H54 (cell line): ENCODE results near the gene SLC35F3.
A peak's percentile ranks its signal among the peaks of the same experiment; 100 is the strongest.
"Not testable (repeated sequence)": the region's sequence is repeated elsewhere in the genome, so short reads cannot be mapped to it uniquely, and the experiment has no call there.

Source experiments
- DNase-seq: peaks from one replicate; pipeline ENCODE4 v3.0.0; 2011; ENCODE audit warnings: low spot score, mixed read lengths; ENCODE audit not compliant: insufficient read length
- FAIRE-seq: peaks from 3 replicates; lab custom pipeline; 2011; peaks lifted over from hg19 to GRCh38; lab: Jason Lieb, UNC
- POLR2A ChIP-seq: IDR thresholded peaks from 2 replicates; pipeline ENCODE4 v1.6.1; 2011; ENCODE audit warnings: low read depth, mild to moderate bottlenecking, low read length

The SLC35F3 gene

GRCh38 chr1:234197839-234198238 lies 293.4 kb downstream of the SLC35F3 start:
- TF ChIP-seq POLR2A = no peak
- no peak for DNase-seq
- no peak for FAIRE-seq

DNA sequence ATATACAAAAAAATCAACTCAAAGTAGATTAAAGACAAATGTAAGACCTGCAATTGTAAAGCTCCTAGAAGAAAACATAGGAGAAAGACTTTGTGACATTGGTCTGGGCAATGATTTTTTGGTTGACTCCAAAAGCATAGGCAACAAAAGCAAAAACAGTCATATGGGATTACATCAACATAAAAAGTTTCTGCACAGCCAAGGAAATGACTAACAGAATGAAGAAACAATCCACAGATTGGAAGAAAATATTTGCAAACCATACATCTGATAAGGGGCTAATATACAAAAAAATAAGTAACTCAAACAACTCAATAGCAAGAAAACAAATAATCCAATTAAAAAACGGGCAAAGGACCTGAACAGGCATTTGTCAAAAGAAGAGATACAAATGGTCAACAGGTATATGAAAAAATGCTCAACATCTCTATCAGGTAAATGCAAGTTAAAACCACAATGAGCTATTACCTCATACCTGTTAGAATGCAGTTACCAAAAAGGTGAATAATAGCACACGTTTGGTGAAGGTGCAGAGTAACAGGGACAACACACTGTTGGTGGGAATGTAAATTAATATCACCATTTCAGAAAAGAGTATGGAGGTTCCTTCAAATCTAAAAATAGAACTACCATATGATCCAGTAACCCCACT lies 295.1 kb downstream of the SLC35F3 start:
- no peak for DNase-seq
- TF ChIP-seq POLR2A = no peak
- FAIRE-seq = no peak

DNA sequence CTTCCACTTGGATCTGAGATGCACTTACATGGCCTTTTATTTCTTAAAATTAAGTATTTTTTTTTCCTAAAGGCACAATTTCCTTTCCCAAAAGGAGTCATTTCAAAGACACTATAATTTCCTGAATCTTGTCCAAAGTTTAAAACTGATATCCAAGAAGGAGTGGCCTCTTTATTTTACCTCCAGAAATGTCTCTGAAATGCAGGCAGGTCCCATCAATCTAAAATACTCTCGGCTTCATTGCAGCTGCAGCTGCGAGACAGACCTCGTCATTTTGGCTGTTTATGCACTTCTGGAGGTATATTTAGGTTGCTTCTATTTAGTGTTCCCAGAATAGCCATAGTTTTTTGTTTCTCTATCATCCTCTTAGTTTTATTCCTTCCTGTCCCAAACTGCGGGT lies 296.1 kb downstream of the SLC35F3 start:
- DNase-seq (no peak), FAIRE-seq (no peak)
- no peak for TF ChIP-seq POLR2A

DNA sequence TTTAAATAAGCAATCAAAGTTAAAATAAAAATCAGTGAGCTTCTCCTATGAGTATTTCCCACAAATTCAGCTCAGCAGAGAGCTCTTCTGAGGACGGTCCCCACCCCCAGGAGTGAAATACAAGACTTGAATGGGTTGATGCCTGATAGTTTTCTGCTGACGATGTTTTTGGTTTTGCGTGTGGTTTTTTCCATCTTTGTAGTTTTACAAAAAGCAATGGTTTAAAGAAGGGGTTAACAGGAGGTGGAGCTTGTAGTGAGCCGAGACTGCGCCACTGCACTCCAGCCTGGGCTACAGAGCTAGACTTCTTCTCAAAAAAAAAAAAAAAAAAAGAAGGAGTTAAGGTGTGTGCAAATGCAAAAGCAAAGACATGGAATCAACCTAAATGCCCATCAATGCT lies 297.1 kb downstream of the SLC35F3 start:
- DNase-seq (no peak), FAIRE-seq (no peak)
- no peak for TF ChIP-seq POLR2A

- TF ChIP-seq POLR2A = no peak
- FAIRE-seq = no peak
- DNase-seq = no peak
These were observed 301.5 kb downstream of the SLC35F3 start for GRCh38 chr1:234205966-234206365.

DNA sequence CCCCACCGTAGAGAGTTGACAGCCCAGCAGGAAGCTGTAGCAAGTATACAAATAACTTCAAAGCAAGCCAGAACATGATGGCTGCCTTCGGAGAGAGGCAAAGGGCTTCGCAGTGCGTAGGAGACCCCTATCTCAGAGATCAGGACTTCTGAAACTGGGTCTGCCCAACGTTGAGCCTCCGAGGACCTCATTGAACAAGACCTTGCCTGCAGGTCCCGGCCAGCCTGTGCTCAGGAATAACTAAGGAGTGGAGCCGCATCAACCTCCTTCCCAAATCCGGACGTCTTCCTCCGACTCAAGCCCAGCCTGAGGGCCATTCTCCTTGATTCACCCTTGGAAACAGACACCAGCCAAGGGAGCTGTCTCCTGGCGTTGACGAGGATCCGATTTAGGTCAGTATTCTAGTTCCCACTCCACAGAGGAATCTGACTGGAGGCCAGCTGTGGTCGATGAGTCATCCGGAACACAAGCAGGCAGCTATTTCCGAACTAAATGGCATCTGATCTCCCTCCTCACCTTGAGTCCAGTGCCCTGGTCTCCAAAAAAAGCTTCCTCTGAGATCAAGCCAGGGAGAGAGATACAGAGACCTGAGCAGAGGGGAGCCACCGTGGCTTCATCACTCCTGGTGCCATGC lies 302.3 kb downstream of the SLC35F3 start:
- DNase-seq = peak; percentile 83
- peak; percentile 84 for FAIRE-seq
- TF ChIP-seq POLR2A = no peak

GRCh38 chr1:234208351-234208750 lies 303.9 kb downstream of the SLC35F3 start:
- FAIRE-seq = no peak
- no peak for DNase-seq
- no peak for TF ChIP-seq POLR2A

DNA sequence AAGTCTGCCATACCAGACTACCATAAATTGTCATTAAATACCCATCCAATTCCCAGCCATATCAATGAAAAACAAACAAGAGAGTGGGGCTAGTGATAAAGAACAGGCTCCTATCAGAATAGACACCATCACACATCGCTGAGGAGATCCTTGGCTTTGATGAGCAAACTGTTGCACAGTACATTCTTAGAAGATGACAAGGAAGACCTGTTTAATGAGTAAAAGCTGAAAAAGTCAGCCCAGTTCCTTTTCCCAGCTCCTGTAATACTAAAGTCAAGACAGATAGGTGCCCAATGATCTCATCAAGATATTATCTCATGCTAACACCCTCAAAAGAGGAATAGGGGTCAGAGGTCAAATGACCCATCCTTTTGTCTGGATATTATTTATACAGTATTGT lies 304.3 kb downstream of the SLC35F3 start:
- no peak for TF ChIP-seq POLR2A
- no peak for DNase-seq
- no peak for FAIRE-seq

GRCh38 chr1:234210429-234210828 lies 306.0 kb downstream of the SLC35F3 start:
- FAIRE-seq, DNase-seq: not testable (repeated sequence)

- not testable (repeated sequence) for DNase-seq, FAIRE-seq
These were observed 307.4 kb downstream of the SLC35F3 start for GRCh38 chr1:234211855-234212254.

DNA sequence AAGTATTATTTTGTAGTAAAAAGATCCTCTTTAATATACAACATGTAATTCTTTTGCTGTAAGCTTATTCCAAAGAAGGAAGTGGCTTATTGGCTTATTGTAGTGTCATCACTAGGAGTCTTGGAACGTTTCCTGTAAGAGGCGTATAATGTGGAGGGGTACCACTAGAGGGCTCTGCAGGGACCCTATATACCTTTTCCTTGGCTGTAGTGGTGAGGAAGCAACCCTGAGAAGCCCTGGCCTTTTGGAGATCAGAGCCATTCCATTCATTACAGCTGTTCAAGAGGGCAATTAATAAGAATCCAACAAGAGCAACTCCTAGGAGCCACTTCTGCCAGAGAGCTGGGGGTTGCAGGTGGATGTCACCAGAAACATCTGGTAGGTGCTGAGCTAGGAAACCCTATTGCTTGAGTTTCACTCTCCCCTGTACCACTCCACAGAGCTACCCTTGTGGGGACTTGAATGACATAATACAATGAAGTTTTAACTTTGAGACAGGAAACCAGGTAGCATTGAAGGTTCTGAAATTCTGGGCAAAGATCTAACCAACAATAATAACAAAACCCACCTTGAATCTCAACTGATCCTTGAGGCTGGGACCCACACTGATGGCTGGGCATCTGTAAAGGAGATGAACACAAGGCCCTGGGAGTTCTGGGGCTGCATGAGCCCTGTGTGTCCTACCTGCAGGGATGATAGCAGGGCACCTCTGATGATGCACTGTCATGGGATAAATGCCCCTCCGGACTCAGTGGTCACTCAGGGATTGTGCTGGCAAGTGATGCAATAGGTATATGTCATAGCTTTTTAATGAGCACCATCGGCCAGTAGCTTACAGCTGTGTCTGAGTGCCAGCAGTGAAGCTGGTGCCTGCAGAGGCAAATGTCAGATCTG lies 308.5 kb downstream of the SLC35F3 start:
- no peak for TF ChIP-seq POLR2A
- FAIRE-seq (no peak), DNase-seq (no peak)

- TF ChIP-seq POLR2A = no peak
- DNase-seq (no peak), FAIRE-seq (no peak)
These were observed 309.2 kb downstream of the SLC35F3 start for GRCh38 chr1:234213658-234214128.

DNA sequence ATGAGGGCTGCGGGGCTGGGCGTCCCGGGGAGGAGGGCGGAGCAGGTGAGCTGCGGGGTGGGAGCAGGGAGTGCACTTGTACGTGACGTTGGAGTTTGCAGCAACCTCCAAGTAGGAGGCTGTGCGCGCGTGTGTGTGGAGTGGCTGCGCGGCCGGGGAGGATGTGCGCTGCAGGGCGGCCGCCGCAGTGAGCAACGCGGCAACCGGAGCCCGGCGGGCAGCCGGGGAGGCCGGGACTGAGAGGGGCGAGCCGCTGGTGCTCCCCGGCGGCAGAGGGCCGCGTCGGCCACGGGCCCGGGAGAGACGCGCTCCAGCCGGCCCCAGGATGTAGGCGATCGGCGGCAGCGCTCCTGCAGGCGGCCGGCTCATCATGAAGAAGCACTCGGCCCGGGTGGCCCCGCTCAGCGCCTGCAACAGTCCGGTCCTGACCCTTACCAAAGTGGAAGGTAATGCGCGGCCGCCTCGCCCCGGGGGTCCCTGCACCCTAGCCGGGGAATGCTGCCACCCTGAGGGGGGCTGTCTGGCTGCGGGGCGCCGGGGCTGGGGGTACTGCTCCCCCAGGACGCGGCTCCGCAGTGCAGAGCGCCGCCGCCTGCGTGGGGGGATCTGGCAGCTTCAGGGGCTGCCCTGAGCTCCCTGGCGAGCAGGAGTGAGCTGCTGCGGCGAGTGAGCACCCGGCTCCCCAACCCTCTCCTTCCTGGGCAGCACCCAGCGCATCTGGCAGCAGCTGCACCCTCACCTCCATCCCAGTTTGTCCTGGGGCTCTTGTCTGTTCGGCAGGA lies 309.8 kb downstream of the SLC35F3 start:
- TF ChIP-seq POLR2A = no peak
- no peak for FAIRE-seq
- DNase-seq = no peak
